Stimulated activated CD8-positive, alpha-beta memory T cell treated with anti-CD3 and anti-CD28 coated beads, Interleukin-4, amount 100 ng/mL, for 48 hours (primary cell): ENCODE measurements around the gene ZNF814.
"Not testable (repeated sequence)": the region's sequence is repeated elsewhere in the genome, so short reads cannot be mapped to it uniquely, and the experiment has no call there.

ENCODE experiments used
- DNase-seq: peaks from one replicate; pipeline ENCODE4 v3.0.0-alpha.2; 2020

The ZNF814 gene

DNA sequence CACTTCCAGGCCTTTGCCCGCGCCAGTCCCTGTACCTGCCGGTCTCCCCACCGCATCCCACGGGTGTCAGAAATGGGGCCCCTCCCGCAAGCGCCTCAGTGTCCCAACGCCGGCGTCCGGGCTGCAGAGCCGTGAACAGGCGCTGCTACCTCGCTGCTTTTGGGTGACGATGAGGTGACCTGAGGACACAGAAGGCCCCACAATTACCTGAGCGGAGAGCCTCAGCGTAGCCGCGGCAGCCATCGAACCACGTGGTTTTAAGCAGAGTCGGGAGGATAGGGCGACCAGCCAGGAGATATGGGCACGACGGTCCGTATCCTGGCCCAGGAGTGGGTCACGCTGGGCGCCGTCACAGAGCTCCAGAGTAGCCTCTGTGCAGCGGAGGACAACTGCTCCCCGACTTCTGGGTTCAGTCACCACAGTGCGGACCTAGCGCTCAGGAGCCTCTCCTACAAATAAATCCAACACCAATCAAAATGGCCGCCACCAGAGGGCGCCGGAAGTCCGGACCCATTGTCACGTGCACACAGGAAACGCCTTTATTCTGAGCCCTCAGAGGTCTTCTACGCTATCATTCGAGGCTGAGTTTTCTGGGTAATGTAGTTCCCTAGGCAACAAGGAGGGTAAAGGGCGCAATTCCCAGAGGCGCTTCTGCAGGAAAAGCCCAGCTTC, at the start of gene ZNF814:
Gene ZNF814, minus strand, starts transcription at position 478 of the 672 bp plus-strand sequence. Its CDS starts 235 bp downstream, at position 243.
- DNase-seq: peak; percentile 88

DNA sequence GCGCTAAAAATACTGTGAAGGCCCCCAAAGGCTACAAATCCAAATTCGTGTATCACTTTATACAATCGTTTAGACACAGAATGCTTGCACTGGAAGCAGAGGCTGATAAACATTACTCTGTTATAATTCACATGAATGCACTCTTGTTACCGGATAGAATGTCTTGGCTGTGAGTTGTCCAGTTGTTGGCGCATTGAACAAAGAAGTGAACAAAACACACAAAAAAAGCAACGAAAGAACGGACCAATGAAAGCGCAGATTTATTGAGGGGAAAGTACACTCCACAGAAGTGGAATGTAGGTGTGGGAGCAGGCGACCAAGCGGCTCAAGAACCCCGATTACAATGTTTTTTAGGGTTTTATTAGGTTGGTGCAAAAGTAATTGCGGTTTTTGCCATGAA, 46.9 kb upstream of the ZNF814 start:
- DNase-seq: no peak

- DNase-seq: peak; percentile 45
Measured at GRCh38 chr19:57934820-57935665, 46.2 kb upstream of the ZNF814 start, which contains the start of gene ZNF418. Gene ZNF418, minus strand, starts transcription at chr19:57935402. Its CDS starts 1,580 bp downstream, at chr19:57933822.

DNA sequence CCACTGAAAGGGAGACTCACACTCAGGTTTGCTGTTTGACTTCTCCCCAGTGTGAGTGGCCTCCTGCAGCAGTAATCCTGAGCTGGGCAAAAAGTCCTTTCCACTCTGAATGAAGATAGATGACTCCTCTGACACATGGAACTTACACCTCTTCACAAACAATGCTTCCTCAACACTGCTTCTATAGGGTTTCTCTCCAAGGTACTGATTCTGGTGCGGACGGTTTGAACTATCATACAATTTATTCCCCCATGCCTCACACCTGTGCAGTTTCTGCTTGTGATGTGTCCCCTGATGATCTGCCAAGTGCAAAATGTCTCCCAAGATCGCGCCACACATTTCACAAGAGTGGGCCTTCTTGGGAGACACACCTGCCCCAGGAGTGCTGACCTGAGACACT, 38.8 kb upstream of the ZNF814 start:
- no peak for DNase-seq

GRCh38 chr19:57916168-57916995, 27.5 kb upstream of the ZNF814 start, which contains the start of gene ZNF417:
Gene ZNF417, minus strand, starts transcription at chr19:57916592. Its CDS starts 181 bp downstream, at chr19:57916411.
- peak; percentile 84 for DNase-seq

- DNase-seq: no peak
Measured at GRCh38 chr19:57914531-57914930, 25.7 kb upstream of the ZNF814 start.

- DNase-seq: no peak
Measured at GRCh38 chr19:57907394-57907793, 18.6 kb upstream of the ZNF814 start.

- no peak for DNase-seq
Measured at GRCh38 chr19:57905258-57905657, 16.4 kb upstream of the ZNF814 start.

DNA sequence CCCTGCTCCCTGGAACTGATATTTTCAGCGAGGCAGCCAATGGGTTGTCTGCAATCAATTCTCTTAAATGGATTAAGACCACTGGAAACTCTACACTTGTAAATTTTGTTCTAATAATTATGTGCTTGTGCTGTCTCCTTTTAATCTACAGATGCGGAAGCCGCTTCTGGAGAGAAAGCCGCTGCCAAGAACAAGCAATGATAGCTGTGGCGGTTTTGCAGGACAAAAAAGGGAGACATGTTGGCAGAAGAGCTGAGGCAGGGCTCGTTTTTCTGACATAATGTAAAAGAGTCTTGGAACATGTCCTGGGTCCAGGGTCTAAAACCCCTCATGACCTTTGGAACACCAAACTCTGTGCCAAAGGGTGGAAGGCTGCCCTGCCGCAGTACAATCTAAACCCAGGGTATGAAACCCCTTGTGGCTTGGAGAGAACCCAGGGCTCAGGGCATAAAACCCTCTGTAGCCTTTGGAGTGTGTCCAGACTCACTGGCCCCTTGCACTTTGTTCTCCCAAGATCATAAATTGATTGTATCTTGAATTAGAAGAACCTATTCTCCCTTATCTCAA, 14.9 kb upstream of the ZNF814 start:
- DNase-seq: no peak

- DNase-seq: no peak
Measured at GRCh38 chr19:57900311-57900710, 11.5 kb upstream of the ZNF814 start.

GRCh38 chr19:57890706-57891105, 1.9 kb upstream of the ZNF814 start:
- not testable (repeated sequence) for DNase-seq

DNA sequence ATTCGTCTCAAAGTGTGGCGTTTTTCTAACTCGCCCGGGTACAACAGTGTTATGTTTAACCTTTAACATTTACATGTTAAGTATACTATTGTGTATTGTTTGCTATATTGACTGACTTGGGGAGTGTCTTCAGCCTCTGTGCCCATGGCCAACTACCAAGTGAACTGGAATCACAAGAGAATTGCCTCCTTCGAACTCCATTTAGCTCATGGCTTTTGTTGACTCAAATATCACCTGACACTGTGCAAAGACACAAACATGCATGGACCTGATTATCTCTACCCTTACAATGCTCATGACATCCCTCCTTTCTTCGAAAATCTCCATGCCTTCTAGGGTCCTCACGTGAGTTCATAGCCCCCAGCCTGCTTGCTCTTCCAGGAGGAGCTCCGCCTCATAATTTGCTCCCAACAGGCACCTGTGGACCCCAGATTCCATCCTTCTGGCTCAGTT, 704 bp downstream of the ZNF814 start:
- DNase-seq: no peak

DNA sequence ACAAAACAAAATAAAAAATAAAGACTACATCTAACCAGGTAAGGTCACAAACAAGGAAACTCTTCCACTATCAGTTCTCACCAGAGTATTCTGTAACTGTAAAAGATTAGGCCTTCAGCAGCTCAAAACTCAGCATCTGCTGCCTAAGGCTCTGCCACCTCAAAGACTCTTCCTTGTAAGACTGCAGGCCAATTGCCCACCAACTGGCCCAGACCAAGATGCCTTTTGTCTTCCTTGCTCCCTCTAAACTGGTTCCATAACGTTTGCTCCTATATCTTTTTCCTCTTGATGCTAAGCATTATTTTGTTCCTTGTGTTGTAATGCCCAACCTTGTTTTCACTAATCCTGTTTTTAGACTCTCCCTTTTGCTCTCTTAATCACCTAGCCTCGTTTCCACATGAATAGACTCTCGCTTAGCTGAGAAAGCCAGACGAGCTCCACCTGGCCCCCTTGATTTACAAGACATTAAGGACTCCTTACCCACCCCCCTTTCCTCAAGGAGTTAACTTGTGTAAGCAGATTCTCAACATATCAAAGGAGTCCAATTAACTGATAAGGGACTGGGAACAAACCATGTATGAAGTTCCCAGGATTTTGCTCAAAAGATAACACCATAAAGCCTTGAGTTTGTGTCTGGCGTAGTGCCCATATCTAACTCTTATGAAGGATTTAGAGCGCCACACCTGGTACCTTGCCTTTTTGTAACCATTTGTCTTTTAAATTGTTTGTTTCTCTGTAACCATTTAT, 1.5 kb downstream of the ZNF814 start:
- no peak for DNase-seq

GRCh38 chr19:57886046-57886445, 2.8 kb downstream of the ZNF814 start:
- no peak for DNase-seq

DNA sequence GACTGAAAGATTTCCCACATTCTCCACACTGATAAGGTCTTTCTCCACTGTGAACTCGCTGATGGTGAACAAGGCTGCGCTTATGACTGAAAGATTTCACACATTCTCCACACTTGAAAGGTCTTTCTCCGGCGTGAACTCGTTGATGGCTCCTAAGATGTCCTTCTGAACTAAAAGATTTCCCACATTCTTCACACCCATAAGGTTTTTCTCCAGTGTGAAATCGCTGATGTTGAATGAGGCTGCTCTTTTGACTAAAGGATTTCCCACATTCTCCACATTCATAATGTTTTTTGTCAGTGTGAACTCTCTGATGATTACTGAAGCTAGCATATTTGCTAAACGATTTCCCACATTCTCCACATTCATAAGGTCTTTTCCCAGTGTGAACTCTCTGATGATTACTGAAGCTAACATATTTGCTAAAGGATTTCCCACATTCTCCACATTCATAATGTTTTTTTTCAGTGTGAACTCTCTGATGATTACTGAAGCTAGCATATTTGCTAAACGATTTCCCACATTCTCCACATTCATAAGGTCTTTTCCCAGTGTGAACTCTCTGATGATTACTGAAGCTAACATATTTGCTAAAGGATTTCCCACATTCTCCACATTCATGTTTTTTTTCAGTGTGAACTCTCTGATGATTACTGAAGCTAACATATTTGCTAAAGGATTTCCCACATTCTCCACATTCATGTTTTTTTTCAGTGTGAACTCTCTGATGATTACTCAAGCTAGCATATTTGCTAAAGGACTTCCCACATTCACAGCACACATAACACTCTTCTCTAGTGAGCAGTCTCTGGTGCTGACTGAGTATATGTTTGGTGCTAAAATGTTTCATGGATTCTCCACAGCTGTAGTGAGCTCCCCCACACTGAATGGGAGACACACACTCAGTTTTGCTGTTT, 14.7 kb downstream of the ZNF814 start:
- not testable (repeated sequence) for DNase-seq

- DNase-seq: no peak
Measured at GRCh38 chr19:57872450-57872849, 16.4 kb downstream of the ZNF814 start.

- DNase-seq: no peak
Measured at GRCh38 chr19:57870225-57870624, 18.6 kb downstream of the ZNF814 start.

GRCh38 chr19:57869655-57870054, 19.2 kb downstream of the ZNF814 start:
- not testable (repeated sequence) for DNase-seq

DNA sequence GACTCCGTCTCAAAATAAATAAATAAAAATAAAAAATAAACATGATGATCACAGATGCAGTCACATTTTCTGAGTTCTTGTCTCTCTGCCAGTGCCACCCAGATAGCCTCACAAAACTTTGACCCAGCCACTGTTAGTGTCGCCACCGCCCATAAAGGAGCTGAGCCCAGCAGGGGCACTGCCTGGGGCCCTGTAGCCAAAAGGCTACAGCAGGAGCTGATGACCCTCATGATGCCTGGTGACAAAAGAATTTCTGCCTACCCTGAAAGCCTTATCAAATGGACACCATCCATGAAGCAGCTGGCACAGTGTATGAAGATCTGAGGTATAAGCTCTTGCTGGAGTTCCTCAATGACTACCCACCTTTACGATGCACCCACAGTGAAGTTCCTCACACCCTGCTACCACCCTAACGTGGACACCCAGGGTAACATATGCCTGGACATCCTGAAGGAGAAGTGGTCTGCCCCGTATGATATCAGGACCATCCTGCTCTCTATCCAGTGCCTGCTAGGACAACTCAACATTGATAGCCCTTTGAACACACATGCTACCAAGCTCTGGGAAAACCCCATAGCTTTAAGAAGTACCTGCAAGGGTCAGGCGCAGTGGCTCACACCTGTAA, 20.9 kb downstream of the ZNF814 start:
- DNase-seq: no peak

DNA sequence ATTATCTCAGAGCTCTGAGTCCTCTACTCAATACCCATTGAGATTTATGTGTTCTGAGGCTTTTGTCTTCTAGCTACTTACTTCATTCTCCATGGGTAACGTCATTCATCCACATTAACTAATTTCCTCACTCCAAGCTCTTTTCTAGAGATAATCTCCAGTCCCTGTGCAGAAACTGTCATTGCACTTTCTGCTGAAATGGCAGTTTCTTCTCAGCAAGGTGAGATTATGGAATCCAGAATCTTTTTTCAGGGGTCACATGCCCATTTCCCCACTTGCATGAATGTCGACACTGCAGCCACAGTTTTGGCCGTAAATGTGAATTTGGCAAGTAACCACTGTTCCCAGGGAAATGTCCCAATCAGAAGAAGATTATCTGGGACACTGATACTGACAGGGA, 26.5 kb downstream of the ZNF814 start:
- DNase-seq: not testable (repeated sequence)
